NCI-H1436 treated with DMSO at 0.1 percent for 48 hours (cell line): ENCODE measurements around the gene SCAMP5.

Source experiments
- DNase-seq: peaks from one replicate; lab custom pipeline; 2025; lab: John Stamatoyannopoulos, UW

Gene SCAMP5

DNA sequence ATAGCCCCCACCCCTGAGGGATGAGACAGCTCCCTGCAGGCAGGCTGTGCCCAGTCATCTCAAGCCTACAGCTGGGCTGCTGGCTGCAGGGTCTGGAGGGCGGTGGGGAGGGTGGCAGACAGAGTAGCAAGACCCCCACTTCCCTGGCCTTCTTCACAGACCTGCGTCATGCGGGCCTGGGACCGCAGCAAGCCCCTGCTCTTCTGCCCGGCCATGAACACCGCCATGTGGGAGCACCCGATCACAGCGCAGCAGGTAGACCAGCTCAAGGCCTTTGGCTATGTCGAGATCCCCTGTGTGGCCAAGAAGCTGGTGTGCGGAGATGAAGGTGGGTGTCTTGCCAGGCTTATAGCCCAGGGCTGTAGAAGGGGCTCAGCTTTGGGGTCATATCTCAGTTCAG is 53.0 kb downstream of the SCAMP5 start:
- DNase-seq: no peak

DNA sequence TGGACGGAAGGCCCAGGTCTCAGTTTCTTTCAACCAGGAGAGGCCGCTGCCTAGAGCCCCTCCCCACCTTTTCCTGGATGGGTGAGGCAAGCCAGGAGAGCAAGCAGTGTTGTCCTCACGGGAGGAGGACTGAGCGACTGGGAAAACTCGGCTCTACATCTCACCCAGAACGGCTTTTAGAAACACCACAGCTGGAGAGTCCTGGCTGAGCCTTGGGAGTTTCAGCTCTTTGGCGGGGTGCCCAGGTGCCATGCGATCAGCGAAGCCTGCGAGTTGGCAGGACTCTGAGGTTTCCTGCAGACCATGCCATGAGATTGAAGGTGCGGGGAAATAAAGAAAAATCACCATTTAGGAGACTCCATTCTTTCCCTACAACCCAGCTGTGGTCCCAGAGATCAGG is 54.0 kb downstream of the SCAMP5 start:
- no peak for DNase-seq

DNA sequence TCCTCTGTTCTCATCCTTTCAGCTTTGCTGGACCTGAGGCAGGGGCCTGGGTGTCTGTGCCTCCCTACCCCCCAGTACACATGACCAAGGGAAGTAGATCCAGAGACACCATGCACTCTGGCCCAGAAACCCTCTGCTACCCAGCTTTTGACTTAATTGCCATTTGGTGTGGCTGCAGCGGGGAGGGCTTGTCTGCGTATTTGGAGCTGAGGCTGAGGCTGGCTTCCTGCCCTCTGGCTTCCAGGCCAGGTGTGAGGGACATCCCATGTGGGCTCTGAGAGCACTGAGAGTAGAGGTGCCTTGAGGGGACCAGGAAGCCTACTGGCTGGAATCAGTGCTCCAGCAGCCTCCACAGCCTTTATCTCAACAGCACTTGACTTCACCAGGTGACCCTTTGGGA is 54.9 kb downstream of the SCAMP5 start:
- no peak for DNase-seq

GRCh38 chr15:75051191-75051608 is 55.8 kb downstream of the SCAMP5 start:
- DNase-seq: no peak

DNA sequence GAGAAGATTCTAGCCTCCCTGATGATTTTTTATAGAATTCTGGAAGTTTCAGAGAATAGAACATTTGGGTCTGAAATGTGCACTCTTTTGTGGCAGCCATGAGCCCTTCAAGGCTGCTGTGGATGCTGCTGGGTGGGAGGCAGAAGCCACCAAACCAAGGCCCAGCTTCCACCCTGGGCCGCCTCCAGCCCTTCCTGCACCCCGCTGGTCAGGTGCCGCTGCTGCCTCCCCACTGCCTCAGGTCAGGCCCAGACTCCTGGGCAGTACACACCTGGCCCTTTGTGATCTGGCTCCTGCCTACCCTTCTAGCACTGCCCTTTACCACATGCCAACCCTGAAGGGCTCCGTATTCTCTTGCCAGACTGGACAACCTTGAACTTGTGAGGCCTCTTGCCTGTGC is 56.3 kb downstream of the SCAMP5 start:
- DNase-seq: no peak

- DNase-seq: no peak
Observed at GRCh38 chr15:75052972-75053747, 57.8 kb downstream of the SCAMP5 start.

- DNase-seq: no peak
Observed at GRCh38 chr15:75053748-75054125, 58.4 kb downstream of the SCAMP5 start.

- no peak for DNase-seq
Observed at GRCh38 chr15:75054172-75054897, 59.0 kb downstream of the SCAMP5 start.

DNA sequence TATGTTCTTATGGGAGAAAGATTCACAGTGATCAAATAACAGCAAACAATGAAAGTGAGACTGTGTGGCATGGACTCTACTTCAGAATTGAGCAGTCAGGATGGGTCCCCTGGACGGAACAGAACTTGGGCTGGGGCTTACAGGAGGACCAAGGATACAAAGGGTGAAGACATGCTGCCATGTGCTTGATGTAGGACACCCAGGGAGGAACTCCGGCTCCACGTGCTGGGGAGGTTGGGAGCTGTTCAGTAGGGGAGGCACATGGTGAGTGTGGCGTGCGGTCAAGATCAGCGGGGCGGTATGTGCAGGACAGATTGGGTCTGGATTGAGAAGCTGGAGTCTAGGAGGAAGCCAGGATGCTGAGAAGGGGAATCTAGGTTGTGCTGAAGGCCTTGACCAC is 60.7 kb downstream of the SCAMP5 start:
- no peak for DNase-seq

DNA sequence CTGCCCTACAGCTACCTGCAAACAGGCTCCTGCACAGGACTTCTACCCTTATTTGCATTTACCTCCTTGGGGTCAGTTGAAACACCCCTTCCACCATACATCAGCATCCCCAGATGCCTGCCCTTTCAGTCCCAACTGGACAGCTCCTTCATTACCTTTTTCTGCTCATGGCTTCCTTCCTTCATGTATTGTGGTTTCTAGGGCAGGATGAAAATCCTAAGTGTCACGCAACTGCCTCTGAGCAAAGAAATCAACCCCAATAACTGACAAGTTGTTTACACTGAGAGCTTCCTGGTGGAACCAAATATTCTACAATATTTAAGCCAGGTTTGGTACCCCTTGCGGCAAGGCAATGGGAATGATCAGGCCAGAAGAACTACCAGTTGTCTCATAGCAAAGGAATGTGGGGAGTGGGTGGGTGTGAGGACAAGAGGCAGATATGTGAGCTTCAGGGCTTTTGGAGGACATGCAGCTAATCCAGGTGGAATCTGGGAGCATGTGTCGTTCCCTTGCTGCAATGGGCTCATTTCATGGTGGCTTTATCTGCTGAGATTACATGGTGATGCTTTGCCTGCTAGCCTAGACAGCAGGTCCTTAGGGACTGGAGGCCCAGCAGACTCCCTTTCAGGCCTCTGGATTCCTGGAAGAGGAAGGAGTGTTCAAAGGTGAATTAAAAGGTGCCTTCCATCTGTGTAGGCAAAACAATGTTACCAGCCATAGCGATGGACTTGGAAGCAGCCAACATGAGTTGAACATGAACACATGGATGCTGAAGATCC is 63.0 kb downstream of the SCAMP5 start:
- no peak for DNase-seq

DNA sequence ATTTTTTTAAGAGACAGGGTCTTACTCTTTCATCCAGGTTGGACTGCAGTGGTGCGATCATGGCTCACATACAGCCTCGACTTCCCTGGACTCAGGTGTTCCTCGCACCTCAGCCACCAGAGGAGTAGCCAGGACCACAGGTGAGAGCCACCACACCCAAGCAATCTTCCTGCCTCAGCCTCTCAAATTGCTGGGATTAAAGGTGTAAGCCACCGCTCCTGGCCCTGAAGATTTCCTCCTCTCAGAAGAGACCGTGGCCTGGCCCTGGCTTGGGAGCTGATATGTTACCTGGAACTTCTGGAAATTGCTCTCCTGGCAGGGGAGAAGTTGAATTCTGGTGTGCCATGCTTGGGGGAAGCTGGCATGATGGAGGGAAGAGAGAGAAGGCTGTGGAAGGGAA is 64.2 kb downstream of the SCAMP5 start:
- no peak for DNase-seq

- no peak for DNase-seq
Observed at GRCh38 chr15:75061272-75061671, 65.9 kb downstream of the SCAMP5 start.

GRCh38 chr15:75062706-75063105 is 67.3 kb downstream of the SCAMP5 start:
- DNase-seq: no peak

GRCh38 chr15:75063338-75063737 is 68.0 kb downstream of the SCAMP5 start:
- DNase-seq: no peak

- no peak for DNase-seq
Observed at GRCh38 chr15:75063889-75064288, 68.5 kb downstream of the SCAMP5 start.

- no peak for DNase-seq
Observed at GRCh38 chr15:75064846-75065245, 69.5 kb downstream of the SCAMP5 start.

GRCh38 chr15:75065467-75065850 is 70.1 kb downstream of the SCAMP5 start:
- peak; percentile 81 for DNase-seq

DNA sequence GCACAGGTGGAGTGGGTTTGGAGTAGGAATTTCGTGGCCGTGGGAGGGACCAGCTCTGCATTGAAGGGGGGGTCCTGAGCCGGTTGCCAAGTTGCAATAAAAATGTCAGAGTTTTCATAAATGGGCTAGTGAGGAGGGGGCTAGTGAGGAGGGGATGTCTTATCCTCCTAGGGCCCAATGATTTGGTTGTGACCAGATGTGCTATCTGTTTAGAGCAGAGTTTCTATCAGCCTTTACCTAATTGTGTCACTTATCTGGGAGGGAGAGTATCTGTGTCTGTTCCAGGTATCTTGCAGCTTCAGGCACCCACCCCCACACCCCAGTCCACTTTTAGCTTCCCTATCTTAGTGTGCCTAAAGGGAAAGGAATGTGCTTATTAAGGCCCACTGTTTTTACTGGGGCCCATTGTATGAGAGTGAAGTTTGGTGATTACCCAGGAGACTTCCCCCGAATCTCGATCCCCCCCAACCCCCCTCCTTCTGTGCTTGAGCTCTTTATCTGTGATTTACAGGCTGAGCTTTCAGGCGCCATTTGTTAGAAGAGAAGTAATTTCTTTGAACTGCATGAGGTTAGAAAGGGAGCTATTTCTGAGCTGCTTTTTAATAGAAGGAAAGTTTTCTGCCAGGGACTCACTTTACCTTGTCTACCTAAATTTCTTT is 70.6 kb downstream of the SCAMP5 start:
- peak; percentile 28 for DNase-seq

DNA sequence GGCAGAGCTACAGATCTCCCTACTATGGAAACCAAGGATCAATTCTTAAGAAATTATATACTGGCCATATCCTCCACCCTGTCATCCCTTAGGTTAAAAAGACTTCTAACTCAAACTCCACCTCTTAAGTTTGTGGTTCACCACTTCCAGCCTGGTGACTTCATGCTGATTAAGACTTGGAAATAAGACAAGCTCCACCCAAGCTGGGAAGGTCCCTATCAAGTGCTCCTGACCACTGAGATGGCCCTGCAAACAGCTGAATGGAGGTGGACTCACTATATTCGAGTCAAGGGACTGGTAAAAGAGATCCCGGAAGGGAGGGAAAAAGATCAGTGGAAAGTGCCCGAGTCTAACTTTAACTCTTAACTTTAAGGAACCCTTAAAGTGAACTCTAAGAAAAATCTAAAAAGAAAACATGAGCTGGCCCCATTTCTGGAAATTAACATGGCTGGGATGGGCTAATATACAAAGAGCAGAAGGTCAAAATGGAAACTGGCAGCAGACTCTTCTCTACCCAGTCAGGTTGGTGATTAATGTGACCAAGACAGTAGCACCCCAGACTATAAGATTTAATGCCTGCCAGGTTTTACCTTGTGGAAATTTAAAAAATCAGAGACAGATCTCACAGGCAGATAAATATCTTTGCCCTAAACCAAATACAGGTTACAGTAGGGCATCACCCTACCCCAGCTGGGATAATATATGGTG is 71.9 kb downstream of the SCAMP5 start:
- no peak for DNase-seq

- no peak for DNase-seq
Observed at GRCh38 chr15:75068748-75069147, 73.4 kb downstream of the SCAMP5 start.

DNA sequence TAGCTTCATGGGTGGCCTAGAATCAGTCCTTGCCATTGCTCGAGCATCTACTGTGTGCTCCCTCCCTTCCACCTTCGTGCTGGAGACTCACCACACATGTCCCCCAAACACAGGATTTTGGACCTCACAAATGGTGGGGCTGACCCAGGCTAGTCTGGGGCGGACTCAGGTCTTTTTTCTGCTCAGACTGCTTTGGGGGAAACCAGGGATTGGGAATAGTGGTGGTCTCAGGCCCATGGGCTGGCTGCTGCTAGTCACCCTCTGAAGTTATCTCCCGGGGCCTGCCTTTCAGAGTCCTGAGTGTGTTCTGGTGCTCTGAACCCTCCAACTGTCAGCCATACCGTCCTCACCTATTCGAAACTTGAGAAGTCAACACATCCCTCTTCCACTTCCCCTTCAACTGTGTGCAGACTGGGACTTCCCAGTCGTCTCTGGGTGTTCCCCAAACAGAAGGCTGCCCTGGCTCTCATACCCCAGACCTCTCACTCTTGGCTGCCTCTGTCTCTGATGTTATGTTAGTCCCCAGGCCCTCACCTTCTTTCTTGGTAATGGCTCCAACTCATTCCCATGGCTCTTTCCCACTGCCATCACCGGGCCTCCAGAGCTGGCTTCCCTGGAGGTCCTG is 74.0 kb downstream of the SCAMP5 start:
- DNase-seq: no peak
